HG03196 (cell line): ENCODE measurements around the gene RPS21.
"Not testable (repeated sequence)": the region's sequence is repeated elsewhere in the genome, so short reads cannot be mapped to it uniquely, and the experiment has no call there.

Source experiments
- ATAC-seq: cut with Tn5 transposase; IDR thresholded peaks from one replicate; pipeline ENCODE4 v1.9.1; 2021; ENCODE audit not compliant: unreplicated experiment

The RPS21 gene

DNA sequence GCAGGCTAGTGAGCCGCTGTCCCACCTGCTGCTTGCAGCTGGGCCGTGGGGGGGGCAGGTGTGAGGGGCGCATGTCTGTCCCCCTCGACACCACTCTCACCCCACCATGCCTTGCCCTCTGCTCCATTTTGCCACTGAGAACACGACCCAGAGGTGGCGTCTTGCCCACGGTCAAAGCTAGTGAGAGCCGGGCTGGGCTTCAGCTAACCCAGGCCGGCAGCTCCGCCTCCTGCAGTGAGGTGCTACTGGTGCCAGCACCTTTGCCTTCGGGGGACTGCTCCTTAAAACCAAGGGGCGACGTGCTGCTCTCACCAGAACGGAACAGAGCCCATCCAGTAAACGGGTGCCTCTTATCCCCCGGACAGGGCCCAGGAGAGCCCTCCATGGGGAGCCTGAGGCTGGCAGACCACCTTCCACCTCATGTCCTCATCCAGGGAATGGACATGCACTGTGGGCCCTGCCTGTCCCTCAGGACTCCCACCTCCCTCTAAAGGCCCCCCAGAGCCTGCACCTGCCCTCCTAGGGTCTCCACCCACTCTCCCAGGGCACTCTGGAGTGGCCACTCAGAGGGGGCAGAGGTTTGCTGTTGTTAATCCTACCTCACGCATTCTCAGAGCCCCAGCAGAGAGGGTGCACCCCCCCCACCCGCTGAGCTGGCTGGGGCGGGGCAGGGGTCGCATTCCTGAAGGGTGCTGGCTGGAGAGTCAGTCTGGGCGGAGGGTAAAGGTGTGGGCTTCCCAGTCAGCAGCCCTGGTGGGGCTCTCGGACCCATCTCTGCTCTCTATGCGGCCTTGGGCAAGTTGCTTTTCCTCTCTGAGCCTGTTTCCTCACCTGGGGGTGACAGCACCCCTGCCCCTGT, 37.6 kb downstream of the RPS21 start:
- no peak for ATAC-seq

DNA sequence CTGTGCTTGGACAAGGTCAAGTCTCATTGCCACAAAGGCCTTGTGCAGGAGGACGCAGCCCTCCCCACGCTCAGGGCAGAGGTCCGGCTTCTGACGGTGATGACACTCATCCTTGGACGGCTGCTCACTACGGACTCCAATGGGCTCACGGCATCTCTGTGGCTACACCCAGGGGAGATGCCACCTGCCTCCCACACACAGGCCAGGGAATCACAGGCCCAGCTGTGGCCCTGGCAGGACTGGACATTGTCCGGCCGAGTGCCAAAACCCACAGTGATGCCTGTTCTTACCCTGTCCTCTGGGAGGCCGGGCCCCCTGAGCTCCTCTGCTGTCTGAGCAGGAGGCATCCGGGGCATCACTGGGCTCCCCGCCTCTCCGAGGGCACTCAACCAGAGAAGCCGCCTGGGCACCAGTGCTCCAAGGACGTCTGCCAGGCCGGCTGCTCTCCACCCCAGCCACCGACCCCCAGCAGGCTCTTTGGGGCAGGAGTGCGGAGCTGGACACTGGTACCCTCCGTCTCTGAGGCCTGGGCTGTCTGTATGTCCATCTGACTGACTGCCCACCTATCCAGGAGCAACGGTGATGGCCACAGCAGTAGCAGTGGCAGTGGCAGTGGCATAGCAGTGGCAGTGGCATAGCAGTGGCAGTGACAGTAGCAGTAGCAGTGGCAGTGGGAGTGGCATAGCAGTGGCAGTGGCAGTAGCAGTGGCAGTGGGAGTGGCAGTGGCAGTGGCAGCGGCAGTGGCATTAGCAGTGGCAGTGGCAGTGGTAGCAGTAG, 38.6 kb downstream of the RPS21 start:
- ATAC-seq, result no peak

DNA sequence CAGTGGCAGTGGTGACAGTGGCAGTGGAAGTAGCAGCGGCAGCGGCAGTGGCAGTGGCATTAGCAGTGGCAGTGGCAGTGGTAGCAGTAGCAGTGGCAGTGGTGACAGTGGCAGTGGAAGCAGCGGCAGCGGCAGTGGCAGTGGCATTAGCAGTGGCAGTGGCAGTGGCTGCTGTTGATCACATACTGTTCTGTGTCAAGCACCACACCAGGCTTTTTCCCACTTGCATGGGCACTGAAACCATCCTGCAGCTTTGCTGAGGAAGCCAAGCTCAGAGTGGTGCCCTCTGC, 39.1 kb downstream of the RPS21 start:
- ATAC-seq, result not testable (repeated sequence)

DNA sequence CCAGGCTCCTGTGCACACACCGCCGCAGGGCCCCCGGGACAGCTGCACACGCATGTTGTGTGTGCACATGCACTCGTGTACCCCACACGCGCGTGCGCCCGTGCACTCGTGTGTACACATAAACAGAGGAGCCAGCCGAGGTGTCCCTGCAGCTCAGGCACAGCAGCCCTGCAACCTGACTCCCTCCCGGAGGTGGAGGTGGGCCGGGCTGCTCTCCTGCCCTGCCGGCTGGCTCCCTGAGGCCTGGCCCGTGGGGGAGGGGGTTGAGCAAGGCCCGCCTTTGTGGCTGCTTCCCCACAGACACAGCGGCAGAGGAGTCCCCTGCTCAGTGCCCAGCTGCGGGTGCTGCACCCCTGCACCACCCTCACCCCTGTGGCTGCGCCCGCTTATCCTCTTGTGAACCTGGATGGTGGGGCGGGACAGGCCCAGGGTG, 39.8 kb downstream of the RPS21 start:
- ATAC-seq, result no peak

DNA sequence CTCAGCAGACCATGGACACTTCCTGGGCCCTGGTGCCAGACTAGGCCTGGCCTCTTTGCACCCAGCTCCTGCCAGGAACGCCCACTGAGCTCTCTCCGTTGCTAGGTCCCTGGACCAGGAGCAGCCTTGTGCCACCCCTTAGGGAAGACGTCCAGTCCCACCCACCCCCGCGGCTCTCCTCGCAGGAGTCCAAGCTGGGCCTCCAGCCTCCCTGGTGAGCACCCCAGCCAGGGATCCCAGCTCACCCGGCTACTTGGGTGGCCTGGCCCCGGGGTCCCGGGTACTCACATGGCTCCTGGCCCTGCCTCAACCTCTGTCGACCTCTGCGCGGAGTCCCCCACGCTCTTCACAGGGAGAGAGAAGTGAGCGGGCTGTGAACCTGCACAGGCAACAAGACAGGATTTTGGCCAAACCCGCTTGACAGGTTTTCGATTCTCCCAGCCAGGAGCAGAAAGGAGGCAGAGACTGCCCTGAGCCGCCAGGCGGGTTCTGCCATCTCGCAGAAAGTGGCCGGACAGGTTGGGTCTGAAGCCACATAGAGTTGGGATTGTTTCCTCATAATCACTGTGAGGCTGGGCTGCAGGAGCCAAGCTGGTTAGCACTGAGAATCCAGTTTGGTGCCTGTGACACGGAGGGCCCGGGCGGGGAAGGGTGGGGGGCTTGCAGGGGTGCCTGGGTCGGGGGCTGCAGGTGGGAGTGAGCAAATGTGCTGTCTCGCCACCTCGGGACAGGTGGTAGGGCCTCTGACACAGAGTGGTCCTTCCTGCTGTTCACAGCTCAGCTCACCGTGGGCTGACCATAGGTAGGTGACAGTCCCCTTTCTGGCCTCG, 40.5 kb downstream of the RPS21 start, which contains the start of gene RBBP8NL:
RBBP8NL (minus strand) TSS at position 368 of the 830 bp plus-strand sequence. CDS start 7,892 bp downstream, outside the sequence.
- ATAC-seq, result no peak

DNA sequence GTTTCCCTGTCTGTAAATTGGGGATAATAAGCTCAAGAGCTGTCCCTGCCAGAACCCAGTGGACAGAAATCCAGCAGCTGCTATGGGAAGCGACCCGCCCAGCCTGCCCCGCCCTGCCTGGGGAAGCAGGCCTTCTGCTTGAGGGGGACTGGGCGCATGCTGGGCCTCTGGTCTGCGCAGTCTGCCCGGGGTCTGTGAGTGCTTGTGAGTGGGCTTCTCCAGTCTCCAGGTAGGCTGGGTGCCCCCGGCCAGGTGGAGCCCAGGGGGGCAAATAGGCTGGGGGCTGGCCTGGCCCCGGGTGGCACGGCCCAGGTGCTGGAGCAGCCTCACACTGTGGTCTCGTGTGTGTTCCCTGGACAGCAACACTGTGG, 41.1 kb downstream of the RPS21 start:
- no peak for ATAC-seq

DNA sequence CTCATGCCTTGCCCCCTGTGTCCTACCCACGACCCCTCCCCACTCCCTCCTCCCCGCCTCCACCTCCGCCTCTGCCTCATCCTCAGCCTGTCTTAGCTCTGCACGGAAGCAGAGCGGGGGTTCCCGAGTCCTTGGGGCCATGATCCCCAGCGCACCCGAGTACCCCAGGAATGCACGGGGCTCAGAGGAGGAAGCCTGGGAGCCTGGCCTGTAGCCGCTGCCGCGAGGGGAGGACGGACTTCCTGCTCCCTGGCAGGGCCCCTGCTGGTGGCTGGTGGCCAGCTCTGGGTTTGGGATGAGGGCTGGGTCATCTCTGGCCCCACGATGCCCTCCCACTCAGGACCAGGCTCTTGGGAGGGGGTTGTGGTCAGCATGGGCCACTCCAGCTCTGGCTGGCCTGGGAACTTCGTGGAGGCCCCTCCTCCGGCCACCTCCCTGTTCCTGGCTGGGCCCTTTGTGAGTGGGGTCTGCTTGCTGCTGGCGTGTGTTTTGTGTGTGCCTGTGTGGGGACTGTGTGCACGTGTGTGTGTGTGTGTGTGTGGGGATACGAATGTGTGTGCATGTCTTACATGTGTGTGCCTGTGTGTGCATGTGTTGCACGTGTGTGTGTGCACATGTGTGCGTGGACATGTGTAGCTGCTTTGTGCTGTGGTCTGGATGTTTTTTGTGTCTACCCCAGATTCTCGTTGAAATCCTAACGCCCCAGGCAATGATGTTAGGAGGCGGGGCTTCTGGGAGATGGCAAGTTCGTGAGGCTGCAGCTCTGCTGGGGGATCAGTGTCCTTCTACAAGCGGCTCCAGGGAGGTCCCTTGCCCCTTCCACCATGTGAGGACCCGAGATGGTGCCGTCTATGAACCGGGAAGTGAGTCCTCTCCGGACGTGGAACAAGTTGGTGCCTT, 41.7 kb downstream of the RPS21 start:
- ATAC-seq, result no peak

DNA sequence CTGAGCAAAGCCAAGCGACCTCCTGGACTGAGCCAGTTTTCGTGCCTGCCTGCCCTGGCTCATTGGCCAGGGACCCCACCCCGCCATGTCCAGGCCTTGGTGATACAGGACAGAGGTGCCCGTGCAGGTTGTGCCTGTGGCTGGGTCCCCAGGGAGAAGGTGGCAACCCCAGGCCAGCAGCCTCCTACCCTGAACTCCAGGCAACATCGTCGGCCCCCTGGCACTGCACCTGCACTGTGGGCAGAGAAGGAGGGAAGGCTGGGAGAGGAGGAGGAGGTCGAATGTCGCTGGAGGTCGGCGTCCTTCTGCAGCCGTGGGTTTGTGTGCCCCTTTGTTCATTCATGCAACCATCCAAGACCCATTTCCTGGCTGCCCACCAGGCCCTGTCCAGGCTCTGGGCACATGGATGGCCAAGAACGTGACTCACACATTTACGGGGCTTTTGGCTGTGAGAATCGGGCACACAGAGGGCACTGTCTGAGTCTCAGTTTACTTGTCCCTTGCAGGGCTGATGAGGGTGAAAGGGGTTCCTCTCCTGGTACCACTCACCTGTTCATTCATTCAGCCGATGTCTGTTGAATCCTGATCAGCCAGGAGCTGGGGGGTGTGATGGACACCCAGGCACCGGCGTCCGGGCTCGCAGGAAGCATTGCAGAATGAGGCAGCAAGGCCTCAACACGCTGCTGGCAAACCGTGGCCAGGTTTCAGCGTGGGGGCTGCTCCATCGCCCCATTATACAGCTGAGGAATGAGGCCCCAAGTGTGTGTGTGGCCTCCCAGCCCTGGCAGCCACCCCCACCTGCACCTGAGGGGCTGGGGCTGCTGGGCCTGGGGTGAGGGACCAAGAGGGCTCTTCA, 42.8 kb downstream of the RPS21 start:
- ATAC-seq, result no peak

DNA sequence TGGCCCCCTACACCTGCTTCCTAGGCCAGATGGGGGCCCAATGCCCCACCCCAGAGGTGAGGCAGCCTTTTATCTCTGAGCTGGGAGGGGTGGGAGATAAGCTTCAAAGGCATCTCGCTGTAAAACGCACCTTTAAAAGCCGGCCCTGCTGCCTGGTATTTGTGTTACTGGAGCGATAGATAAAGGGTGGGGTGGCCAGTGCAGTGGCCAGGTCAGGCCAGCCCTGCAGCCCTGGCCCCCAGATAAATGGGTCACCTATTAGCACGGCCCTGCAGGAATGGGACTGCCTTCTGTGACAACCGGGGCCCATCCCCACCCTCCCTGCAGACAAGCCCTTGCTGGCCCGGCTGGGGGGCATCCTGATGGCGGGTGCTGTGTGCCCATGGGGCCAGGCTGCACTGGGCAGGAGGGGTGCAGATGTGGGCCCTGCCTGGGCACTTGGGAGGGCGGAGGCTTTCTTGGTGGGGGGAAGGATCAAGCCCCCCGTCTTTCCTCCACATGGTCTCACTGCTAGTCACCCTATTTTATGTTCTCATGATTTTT, 43.5 kb downstream of the RPS21 start:
- ATAC-seq, result no peak

DNA sequence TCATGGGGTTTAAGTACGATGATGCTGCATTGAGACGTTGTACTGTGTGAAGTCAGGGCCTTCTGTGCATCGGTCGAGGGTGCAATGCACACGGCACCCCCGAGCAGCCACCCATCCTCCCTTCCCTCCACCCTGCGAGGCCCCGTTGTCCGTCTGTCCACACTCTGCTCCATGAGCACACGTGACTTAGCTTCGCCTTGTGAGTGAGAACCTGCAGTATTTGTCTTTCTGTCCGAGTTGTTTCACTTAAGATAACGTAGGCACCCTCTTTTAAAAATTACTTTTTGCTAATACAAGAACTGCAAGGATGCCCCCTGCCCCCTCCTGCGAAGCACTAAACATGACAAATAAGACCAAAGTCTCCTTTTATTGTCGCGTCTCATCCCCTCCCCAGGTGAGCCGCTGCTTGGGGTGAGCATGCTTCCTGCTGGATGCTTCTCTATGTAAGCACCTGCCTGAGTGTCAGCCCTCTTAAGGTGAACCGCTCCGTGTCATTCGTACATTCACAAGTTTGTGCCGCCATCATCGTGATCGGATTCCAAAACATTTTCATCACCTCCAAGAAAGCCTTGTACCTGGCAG, 44.1 kb downstream of the RPS21 start:
- no peak for ATAC-seq

DNA sequence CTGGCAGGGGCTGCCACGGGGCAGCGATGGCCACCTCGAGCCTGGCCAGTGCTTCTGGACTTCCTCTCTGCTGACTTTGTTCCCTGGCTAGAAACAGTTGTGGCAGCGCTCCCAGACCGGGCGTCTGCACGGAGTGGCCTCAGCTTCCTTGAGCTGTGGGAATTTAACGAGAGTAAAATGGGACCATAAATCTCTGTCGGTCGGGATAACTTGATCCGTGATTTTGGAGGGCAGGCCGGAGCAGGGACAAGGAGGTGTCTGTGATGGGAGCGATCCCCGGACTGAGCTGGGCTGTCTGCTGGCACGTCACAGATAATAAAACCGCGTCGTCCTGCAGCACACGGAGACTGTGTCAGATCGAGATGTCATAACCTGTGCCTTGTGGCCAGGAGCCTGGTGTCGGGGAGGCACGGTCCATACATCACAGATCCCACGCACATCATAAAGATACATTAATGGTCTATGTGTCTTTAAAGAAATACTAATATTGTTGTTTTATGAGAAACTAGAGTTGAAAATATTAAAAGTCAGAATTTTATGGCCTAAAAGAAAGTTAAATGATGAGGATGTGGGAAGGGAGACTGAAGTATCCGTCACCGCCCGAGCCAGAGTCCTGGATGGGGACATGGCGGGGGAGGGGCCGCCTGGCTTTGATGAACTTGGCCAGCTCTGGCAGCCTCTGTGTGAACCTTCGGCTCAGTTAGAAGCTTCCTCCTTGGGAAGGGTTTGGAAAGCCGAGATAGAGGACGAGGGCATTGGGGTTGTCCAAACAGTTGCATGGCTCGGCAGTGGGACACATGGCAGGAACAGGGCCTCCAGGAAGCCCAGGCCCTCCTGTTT, 47.0 kb downstream of the RPS21 start:
- ATAC-seq, result no peak

DNA sequence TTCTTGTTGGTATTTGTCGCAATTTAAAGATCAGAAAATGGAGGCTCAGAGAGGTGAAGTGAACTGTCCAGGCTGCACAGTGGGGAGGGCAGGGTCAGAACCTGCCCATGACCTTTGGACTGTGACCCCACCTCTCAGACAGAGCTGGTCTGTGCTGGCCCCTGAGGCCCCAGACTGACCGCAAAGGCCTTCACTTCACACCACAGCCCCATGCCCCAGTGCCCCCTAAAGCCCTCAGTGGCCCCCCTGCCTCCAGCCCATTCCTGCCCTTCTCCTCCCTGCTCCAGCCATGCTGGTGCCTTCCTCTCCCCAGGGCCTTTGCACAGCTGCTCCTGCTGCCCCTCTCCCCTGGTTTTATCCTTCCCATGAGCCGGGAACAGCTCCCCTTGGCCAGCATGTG, 49.8 kb downstream of the RPS21 start:
- ATAC-seq, result no peak

DNA sequence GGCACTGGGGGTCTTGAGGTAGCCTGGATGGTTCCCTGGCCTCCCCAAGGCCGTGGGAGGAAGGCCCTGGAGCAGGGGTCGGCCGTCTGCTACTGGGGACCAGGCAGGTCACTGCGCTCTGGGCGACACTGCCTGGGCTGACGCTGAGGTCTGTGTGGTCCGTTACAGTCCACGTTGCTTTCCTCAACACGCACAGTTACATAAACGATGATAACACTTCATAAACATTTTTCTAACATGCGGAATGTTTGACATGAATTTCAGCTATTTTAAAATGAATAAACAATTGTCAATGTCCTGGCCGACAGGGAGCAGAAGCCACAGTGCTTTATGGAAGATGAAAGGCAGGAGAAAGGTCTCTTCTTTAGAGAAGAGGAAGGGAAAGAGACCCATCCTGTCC, 50.6 kb downstream of the RPS21 start:
- no peak for ATAC-seq

DNA sequence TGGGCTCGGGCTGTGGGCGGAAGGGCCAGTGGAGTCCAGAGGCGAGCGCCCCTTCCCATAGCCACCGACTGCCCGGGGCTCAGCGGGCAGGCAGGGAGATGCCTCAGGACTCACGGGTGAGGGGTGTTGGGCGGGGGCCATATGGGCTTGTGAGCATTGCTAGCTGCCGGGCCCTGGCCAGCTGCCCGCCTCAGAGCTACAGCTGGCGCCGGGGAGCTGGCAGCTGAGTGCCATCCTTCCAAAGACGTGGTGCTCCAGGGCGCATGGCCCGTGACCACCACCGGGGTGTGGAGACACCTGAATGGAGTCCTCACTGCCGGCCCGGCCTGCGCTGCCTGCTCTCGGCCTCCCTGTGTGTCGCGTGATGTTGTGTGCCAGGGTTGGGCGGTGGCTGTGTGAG, 51.0 kb downstream of the RPS21 start:
- ATAC-seq, result no peak
